GM21786 (cell line): Measurements from ENCODE around the gene POU2F2.

Experiments
- ATAC-seq: cut with Tn5 transposase; IDR thresholded peaks from one replicate; pipeline ENCODE4 v1.9.1; 2021; ENCODE audit not compliant: unreplicated experiment

The POU2F2 gene

GRCh38 chr19:42155796-42156195 is 23.6 kb upstream of the POU2F2 start:
- no peak for ATAC-seq

- no peak for ATAC-seq
Measured at GRCh38 chr19:42154471-42155323, 22.5 kb upstream of the POU2F2 start.

DNA sequence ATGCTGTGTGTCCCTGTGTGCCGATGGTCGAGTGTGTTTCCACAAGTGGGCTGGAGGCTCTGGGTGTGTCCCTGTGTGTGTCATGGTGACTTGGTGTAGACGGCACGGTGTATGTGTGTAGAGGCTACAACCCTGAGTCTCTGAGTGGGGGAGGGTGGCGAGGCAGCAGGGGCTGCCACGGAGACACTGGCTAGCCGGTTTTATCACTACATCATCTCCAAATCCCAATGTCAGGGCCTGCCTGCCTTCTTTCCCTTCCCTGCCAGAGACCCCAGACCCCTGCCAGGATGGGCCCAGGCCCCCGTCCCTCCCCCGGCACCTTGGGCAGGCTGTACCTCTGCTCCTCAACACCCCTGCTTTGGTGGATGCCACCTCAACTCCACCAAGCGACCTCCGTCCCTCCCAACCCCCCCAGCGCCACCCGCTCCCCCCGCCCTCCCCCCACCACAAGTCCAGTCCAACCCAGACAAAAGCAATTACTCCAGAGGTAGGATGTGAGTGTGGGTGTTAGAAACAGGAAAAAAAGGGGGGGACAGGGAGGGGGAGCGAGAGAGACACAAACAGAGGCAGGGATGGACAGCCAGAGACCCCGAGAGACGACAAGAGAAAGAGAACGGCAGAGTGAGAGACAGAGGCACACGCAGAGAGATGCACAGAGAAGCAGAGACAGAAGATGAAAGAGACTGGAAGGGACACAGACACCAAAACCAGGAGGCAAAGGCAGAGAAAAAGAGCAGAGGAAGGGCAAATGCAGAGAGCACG is 21.6 kb upstream of the POU2F2 start:
- ATAC-seq: no peak

GRCh38 chr19:42152910-42153671 is 20.8 kb upstream of the POU2F2 start:
- ATAC-seq: no peak

DNA sequence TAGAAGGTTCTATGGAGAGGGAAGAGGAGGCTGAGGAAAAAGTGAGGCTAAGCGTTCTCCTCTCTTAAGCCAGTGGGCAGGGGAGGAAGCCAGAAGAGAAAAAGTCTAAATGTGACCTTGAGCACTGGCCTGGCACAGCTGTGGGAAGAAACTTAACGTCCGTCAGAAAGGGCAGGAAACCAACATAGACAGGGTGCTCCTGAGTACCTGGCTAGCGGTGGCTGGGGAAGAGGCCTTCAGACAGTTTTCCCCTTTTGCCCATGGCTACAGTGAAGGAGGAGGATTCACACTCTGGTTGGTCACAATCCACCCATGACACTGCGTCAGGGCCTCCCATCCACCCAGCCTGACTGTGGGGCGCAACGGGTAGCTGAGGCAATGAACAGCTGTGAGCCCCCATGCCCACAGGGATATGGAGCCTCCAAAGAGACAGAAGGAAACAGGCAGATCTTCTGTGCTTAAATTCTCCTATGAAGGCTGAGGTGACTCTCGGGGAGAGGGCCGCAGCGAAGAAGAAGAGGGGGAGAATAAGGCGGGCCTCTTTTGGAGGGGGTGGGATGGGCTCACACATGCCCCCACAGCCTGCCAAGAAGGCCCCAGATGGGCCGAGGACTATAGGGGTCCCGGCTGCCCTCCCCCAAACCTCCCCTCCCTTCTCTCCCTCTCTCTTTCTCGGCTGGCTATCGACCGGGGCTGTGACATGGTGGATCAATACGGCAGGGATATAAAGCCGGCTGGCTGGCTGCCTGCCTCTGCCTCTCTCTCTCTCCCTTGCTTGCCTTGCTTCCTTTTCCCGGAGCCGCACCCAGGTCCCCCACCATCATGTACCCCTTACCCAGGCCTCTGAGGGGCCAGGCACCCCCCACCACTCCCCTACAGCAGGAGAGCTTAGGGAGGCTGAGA is 19.8 kb upstream of the POU2F2 start:
- no peak for ATAC-seq

DNA sequence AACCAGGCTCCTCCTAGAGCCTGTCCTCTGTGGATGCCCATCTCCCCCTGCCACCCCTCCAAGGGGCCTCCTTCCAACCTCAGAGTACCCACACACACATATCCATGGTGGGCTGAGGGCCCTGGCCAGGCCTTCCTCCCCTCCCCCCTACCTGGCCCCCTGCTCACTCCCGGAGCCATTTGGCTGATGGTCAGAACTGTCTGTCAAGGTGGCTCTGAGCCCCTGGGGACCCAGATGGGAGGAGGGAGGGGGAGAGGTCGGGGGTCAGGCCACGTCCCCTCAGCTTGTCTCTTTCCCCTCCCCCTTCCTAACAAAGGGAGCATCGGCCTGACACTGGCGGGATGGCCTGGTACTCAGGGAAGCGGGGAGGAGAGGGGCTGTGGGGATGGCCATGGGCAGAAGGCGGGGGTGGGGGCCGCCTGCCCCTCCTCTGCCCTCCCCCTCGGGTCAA is 18.7 kb upstream of the POU2F2 start:
- no peak for ATAC-seq

DNA sequence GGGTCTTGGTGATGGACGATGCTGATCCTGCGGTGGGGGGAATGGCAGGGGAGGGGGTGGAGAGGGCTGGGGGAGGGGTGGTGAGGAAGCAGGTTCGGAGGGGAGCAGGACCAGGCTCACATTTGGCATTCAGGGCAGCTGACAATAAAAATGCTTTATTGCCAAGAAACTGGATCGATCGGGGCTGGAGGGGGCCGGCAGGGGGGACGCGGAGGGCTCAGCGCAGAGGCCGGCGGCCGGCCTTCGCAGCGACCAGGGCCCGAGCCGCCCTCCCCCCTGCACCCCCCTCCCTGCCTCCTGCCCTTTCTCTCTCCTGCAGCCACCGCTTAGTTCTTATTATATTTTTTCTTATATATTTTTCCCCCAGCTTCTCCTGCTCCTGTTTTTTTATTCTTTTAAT is 18.1 kb upstream of the POU2F2 start:
- no peak for ATAC-seq

DNA sequence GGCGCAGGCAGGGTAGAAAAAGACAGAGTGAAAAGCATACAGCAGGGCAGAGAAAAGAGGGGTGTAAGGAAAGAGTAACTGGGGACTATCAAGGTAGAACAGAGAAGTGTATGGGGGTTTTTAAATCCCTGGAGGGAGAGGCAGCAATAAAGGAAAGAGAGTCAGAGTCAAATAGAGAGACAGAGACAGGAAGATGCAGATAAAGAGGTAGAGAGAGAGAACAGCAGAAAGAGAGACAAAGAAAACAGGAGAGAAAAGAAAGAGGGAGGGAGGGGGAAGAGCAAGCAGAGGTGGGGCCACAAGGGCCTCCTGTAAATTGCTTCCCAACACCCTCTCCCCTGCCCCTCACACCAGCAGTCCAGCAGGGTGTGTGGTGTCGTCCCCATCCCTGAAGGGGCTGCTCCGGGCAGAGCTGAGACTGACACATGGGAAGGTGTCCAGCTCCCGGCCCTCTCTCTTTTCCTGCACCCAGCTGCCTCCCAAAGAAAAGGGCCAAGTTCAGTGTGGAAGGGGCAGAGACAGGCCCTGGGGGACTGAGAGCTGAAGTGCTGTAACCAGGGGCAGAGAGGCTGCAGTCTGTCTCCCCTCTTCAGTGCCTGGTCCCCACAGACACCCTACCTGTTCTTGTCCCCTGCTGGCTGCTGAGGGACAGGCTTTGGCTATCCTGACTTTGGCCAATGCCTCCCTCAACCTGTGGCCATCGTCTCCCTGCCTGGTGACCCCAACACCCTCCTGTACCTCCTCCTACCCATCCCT is 17.4 kb upstream of the POU2F2 start:
- no peak for ATAC-seq

GRCh38 chr19:42148266-42148665 is 16.0 kb upstream of the POU2F2 start:
- no peak for ATAC-seq

GRCh38 chr19:42143341-42144234 is 11.3 kb upstream of the POU2F2 start:
- no peak for ATAC-seq

GRCh38 chr19:42140125-42140754 is 8.0 kb upstream of the POU2F2 start:
- ATAC-seq: no peak

- ATAC-seq: no peak
Measured at GRCh38 chr19:42134535-42135070, 2.4 kb upstream of the POU2F2 start.

DNA sequence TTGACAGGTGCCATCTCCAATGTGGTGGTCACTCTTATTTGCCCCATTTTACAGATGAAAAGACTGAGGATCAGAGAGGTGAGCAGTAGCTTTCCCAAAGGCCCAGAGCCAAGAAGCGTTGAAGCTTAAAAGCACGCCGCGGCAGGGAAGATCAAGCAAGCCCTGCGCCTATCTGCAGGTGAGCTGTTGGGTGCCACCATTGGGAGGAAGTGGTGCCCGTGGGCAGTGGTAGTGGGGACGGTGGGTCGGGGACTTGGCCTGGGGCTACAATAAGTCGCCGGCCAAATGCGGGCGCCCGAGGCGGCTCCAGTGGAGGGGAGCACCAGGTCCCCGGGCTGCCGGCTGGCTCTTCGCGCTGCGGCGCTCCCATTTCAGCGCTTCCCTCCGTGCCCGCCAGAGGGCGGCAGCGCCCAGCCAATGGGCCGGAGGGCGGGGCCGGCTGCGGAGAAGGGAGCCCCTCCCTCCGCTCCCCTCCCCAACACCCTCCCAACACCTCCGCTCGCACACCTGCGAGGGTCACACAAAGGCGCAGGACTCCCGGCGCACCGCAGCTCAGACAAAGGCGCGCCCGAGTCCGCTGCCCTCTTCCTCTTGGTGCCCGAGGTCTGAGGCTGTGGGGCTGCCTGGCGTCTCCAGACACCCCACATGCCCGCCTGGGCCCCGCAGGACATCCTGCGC is 744 bp upstream of the POU2F2 start:
- ATAC-seq: no peak

- no peak for ATAC-seq
Measured at GRCh38 chr19:42131149-42132029, 857 bp downstream of the POU2F2 start.

GRCh38 chr19:42130254-42130573 is 2.0 kb downstream of the POU2F2 start:
- ATAC-seq: no peak

- peak; percentile 51 for ATAC-seq
Measured at GRCh38 chr19:42129399-42130253, 2.6 kb downstream of the POU2F2 start.
